Liver (tissue), 9 donors: Measurements from ENCODE around the gene LRRC10B. TPM values are rescaled to one million over a fixed set of nuclear protein-coding genes. Genes with fewer than 3 reads are reported as not detected.
A peak's percentile ranks its signal among the peaks of the same experiment; 100 is the strongest.

Experiments used
- DNase-seq: peaks from one replicate; pipeline ENCODE4 v3.0.0-alpha.2; 2017; ENCODE audit warnings: low spot score
- H3K27ac ChIP-seq, 2 donors: one replicate each; pipeline ENCODE4 v1.7.0; 2013; ENCODE audit warnings: inconsistent platforms in 2 of 2, low read length in 2 of 2, control low read depth in 1 of 2, low read depth in 1 of 2, mild to moderate bottlenecking in 1 of 2
- H3K27me3 ChIP-seq, 4 donors: one replicate each; pipeline versions ENCODE4 v1.6.1 to v1.7.0; 2013; ENCODE audit warnings: low read length in 3 of 4, inconsistent platforms in 1 of 4, mild to moderate bottlenecking in 1 of 4, moderate library complexity in 1 of 4; ENCODE audit not compliant: control insufficient read depth in 4 of 4, insufficient read depth in 4 of 4
- H3K36me3 ChIP-seq, 4 donors: one replicate each; pipeline versions ENCODE4 v1.6.1 to v1.7.0; 2013; ENCODE audit warnings: low read length in 3 of 4, mild to moderate bottlenecking in 3 of 4, low read depth in 1 of 4, moderate library complexity in 1 of 4; ENCODE audit not compliant: control insufficient read depth in 4 of 4, insufficient read depth in 3 of 4
- H3K4me1 ChIP-seq, 4 donors: one replicate each; pipeline versions ENCODE4 v1.6.1 to v1.7.0; 2013; ENCODE audit warnings: low read length in 3 of 4, mild to moderate bottlenecking in 3 of 4, moderate library complexity in 1 of 4; ENCODE audit not compliant: control insufficient read depth in 4 of 4, insufficient read depth in 4 of 4
- H3K4me3 ChIP-seq, 3 donors: one replicate each; pipeline versions ENCODE4 v1.6.1 to v1.7.0; 2013; ENCODE audit warnings: low read length in 3 of 3, control low read depth in 1 of 3, low read depth in 1 of 3, mild to moderate bottlenecking in 1 of 3
- H3K9ac ChIP-seq, 2 donors: one replicate each; pipeline ENCODE4 v1.7.0; 2013; ENCODE audit warnings: low read length in 2 of 2, mild to moderate bottlenecking in 2 of 2, moderate library complexity in 2 of 2, control low read depth in 1 of 2, low read depth in 1 of 2
- H3K9me3 ChIP-seq, 4 donors: one replicate each; pipeline versions ENCODE4 v1.6.1 to v1.7.0; 2013; ENCODE audit warnings: low read length in 3 of 4; ENCODE audit not compliant: control insufficient read depth in 4 of 4
- EGR1 ChIP-seq, 2 donors: IDR thresholded peaks; 2 replicates each; pipeline ENCODE4 v1.6.1; 2016 to 2018; ENCODE audit warnings: antibody characterized with exemption in 2 of 2, low read depth in 2 of 2
- FOXA1 ChIP-seq: IDR thresholded peaks from 2 replicates; pipeline ENCODE4 v1.6.1; 2016; ENCODE audit warnings: antibody characterized with exemption
- FOXA2 ChIP-seq: IDR thresholded peaks from 2 replicates; pipeline ENCODE4 v1.6.1; 2016; ENCODE audit warnings: antibody characterized with exemption
- GABPA ChIP-seq, 2 donors: IDR thresholded peaks in 1 of 2; conservative IDR thresholded peaks in 1 of 2; 2 replicates each; pipeline ENCODE4 v1.6.1; 2016; ENCODE audit warnings: antibody characterized with exemption in 2 of 2, mild to moderate bottlenecking in 1 of 2, moderate library complexity in 1 of 2
- HNF4A ChIP-seq, 2 donors: conservative IDR thresholded peaks; 2 replicates each; pipeline ENCODE4 v1.6.1; 2016; ENCODE audit warnings: antibody characterized with exemption in 2 of 2, mild to moderate bottlenecking in 2 of 2
- HNF4G ChIP-seq: IDR thresholded peaks from 2 replicates; pipeline ENCODE4 v1.6.1; 2016; ENCODE audit warnings: antibody characterized with exemption
- JUND ChIP-seq, 2 donors: IDR thresholded peaks; 2 replicates each; pipeline ENCODE4 v1.6.1; 2016; ENCODE audit warnings: antibody characterized with exemption in 2 of 2
- NR2F2 ChIP-seq: IDR thresholded peaks from 2 replicates; pipeline ENCODE4 v1.6.1; 2016; ENCODE audit warnings: antibody characterized with exemption
- RAD21 ChIP-seq, 2 donors: IDR thresholded peaks; 2 replicates each; pipeline ENCODE4 v1.6.1; 2016; ENCODE audit warnings: antibody characterized with exemption in 2 of 2, mild to moderate bottlenecking in 2 of 2
- RXRA ChIP-seq, 2 donors: IDR thresholded peaks; 2 replicates each; pipeline ENCODE4 v1.6.1; 2017 to 2018; ENCODE audit warnings: antibody characterized with exemption in 2 of 2, mild to moderate bottlenecking in 1 of 2
- SP1 ChIP-seq: IDR thresholded peaks from 2 replicates; pipeline ENCODE4 v1.6.1; 2018; ENCODE audit warnings: antibody characterized with exemption, mild to moderate bottlenecking
- TAF1 ChIP-seq: conservative IDR thresholded peaks from 2 replicates; pipeline ENCODE4 v1.6.1; 2016; ENCODE audit warnings: antibody characterized with exemption, mild to moderate bottlenecking
- YY1 ChIP-seq: IDR thresholded peaks from 2 replicates; pipeline ENCODE4 v1.6.1; 2016; ENCODE audit warnings: antibody characterized with exemption, mild to moderate bottlenecking
- WGBS: extraction: QIAGEN DNeasy Blood & Tissue Kit; methylation state at CpG from one replicate; pipeline ENCODE4 v1.1.7; 2013; 5-methylcytosine and 5-hydroxymethylcytosine counted together
- polyA plus RNA-seq, 2 donors: library from polyadenylated mRNA; stranded (reverse) in 1 of 2; unstranded in 1 of 2; fragments of 200-250 nt in 1 of 2; fragments of >200 nt in 1 of 2; fragmentation: Nextera tagmentation in 1 of 2; extraction: Ambion mirVana in 1 of 2; gene quantifications; one replicate each; pipeline versions ENCODE4 v1.2.1 to v1.2.3, GENCODE V29; 2013 to 2015
- total RNA-seq, 2 donors: library from RNA; depleted of rRNA; stranded (reverse); fragments of >200 nt; gene quantifications; one replicate each; pipeline ENCODE4 v1.2.3, GENCODE V29; 2014
- TF ChIP-seq, protein P1 (sequence below): IDR thresholded peaks from 2 replicates; pipeline ENCODE4 v1.6.1; 2016; ENCODE audit warnings: antibody characterized with exemption
- TF ChIP-seq, protein P2 (sequence below): IDR thresholded peaks from 2 replicates; pipeline ENCODE4 v1.6.1; 2016; ENCODE audit warnings: antibody characterized with exemption
- TF ChIP-seq, protein P3 (sequence below): IDR thresholded peaks from 2 replicates; pipeline ENCODE4 v1.6.1; 2016; ENCODE audit warnings: antibody characterized with exemption, mild to moderate bottlenecking
- TF ChIP-seq, protein P4 (sequence below): IDR thresholded peaks from 2 replicates; pipeline ENCODE4 v1.6.1; 2016; ENCODE audit warnings: antibody characterized with exemption
- donor health status: healthy.
- donor health status: healthy.
- donor health status: healthy.
- donor health status: healthy.
- donor health status: healthy.

The LRRC10B gene
- total and polyA plus RNA-seq, 4 donors, result 0.03 to 0.08 TPM; not detected in 2

DNA sequence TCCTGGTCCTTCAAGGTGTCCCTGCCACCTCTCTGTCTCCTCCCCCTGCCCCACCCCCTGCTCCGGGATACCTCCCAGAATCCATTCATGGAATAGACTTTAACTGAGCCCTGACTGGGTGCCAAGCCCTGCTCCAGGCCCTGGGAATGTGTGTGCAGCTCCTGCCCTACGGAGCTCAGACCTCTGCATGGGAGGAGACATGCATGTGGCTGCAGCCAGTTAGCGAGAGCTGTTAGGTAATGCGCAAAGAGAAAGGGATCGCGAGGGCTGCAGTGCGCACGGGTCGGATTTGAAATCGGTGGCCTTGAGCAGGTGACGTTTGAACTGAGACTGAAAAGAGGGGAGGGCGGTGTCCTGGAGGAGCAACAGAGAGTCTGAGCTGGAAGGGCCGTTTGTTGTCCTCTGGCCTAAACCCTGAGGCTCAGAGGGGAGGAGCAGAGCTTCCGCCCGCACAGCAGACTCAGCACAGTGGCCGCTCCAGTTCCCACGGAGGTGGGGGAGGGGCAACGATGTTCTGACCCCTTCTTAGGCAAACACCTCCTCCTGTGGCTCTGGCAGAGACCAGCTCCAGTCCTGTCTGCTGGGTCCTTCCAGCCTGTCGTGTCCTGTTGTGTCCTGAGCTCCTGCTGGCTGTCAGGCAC, 19.8 kb upstream of the LRRC10B start:
- WGBS, result 9% methylated on average over 19 of the region's 19 CpGs

DNA sequence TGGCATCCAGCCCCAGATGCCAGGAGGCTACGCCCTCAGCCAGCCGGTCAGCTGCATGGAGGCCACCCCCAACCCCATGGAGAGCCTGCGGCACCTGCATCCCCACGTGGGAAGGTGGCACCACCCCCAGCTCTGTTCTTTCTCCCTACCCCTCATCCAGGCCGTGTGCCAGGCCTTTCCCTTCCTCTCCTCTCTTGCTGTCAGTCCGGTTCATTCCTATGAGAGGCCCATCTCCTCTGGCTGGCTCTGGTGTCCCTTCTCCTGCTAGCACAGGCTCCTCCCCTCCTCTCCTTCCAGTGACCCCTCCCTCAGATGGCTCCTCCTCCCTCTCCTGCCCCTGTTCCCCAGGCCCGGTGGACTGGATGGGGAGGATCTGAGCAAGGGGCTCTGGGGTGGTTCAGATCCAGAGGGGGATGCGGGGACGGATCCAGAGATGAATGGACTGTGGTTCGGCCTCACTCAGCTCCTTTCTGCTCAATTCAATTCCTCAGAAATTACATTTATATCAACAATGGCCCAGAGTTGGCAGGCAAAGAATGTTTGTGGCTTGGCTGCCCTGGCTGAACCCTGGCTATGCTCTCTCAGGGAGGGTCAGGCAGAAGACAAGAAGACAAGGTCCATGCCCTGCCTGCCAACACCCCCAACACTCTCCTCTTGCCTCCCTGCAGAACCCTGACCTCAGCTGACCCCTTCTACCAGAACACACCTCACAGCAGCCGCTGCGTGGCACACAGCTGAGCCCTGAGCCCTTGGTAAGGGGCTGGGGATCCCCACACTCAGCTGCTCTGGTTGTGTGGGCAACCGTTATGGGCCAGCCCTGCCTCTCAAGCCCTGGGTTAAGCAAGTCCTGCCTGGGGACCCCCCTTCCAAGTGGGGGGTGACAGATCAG, 18.5 kb upstream of the LRRC10B start:
- H3K4me1 ChIP-seq, result peaks cover 16 to 37% (median 29%) of the 10 kb centered on the region in 4 donors
- H3K9ac ChIP-seq, result no peak overlapping the region
- no peaks in the 10 kb centered on the region for H3K9me3 ChIP-seq
- no peak for DNase-seq
- H3K27ac ChIP-seq, result peak overlapping the region; percentile 60 to 71
- H3K27me3 ChIP-seq, result no peaks in the 10 kb centered on the region
- H3K36me3 ChIP-seq, result no peaks in the 10 kb centered on the region
- H3K4me3 ChIP-seq, result peak overlapping the region in 1 of 3 donors; percentile 10
- WGBS, result 29% methylated on average over 13 of the region's 13 CpGs
- TF ChIP-seq, protein P1, sequence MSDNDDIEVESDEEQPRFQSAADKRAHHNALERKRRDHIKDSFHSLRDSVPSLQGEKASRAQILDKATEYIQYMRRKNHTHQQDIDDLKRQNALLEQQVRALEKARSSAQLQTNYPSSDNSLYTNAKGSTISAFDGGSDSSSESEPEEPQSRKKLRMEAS, result no peak
- TF ChIP-seq YY1 (no peak), HNF4G (peak; percentile 65), GABPA (IDR thresholded peaks at IDR 0.05 in 1 of 2, conservative IDR thresholded peaks at IDR 0.05 in 1 of 2) (no peak)
- TF ChIP-seq, protein P2, sequence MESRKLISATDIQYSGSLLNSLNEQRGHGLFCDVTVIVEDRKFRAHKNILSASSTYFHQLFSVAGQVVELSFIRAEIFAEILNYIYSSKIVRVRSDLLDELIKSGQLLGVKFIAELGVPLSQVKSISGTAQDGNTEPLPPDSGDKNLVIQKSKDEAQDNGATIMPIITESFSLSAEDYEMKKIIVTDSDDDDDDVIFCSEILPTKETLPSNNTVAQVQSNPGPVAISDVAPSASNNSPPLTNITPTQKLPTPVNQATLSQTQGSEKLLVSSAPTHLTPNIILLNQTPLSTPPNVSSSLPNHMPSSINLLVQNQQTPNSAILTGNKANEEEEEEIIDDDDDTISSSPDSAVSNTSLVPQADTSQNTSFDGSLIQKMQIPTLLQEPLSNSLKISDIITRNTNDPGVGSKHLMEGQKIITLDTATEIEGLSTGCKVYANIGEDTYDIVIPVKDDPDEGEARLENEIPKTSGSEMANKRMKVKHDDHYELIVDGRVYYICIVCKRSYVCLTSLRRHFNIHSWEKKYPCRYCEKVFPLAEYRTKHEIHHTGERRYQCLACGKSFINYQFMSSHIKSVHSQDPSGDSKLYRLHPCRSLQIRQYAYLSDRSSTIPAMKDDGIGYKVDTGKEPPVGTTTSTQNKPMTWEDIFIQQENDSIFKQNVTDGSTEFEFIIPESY, result no peak
- TF ChIP-seq, protein P3, sequence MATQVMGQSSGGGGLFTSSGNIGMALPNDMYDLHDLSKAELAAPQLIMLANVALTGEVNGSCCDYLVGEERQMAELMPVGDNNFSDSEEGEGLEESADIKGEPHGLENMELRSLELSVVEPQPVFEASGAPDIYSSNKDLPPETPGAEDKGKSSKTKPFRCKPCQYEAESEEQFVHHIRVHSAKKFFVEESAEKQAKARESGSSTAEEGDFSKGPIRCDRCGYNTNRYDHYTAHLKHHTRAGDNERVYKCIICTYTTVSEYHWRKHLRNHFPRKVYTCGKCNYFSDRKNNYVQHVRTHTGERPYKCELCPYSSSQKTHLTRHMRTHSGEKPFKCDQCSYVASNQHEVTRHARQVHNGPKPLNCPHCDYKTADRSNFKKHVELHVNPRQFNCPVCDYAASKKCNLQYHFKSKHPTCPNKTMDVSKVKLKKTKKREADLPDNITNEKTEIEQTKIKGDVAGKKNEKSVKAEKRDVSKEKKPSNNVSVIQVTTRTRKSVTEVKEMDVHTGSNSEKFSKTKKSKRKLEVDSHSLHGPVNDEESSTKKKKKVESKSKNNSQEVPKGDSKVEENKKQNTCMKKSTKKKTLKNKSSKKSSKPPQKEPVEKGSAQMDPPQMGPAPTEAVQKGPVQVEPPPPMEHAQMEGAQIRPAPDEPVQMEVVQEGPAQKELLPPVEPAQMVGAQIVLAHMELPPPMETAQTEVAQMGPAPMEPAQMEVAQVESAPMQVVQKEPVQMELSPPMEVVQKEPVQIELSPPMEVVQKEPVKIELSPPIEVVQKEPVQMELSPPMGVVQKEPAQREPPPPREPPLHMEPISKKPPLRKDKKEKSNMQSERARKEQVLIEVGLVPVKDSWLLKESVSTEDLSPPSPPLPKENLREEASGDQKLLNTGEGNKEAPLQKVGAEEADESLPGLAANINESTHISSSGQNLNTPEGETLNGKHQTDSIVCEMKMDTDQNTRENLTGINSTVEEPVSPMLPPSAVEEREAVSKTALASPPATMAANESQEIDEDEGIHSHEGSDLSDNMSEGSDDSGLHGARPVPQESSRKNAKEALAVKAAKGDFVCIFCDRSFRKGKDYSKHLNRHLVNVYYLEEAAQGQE, result peak; percentile 57

More for the DNA sequence above, 19.8 kb upstream of the LRRC10B start:
- peak; percentile 57 for DNase-seq
- Histone ChIP-seq H3K36me3 (no peaks in the 10 kb centered on the region), H3K9me3 (no peaks in the 10 kb centered on the region), H3K27ac (peak overlapping the region; percentile 60 to 71), H3K4me3 (peak overlapping the region in 2 of 3 donors; percentile 1 to 8), H3K9ac (no peak overlapping the region), H3K27me3 (no peaks in the 10 kb centered on the region), H3K4me1 (peaks cover 16 to 37% (median 29%) of the 10 kb centered on the region in 4 donors)
- TF ChIP-seq YY1, result peak; percentile 40
- no peak for TF ChIP-seq EGR1 (IDR thresholded peaks at IDR 0.05; ENCODE audit: low read depth in 2 of 2)
- TF ChIP-seq, protein P2, result no peak
- TF ChIP-seq HNF4A (conservative IDR thresholded peaks at IDR 0.05), result peak; percentile 74 to 78
- peak in 1 of 2 donors; percentile 61 for TF ChIP-seq RAD21 (IDR thresholded peaks at IDR 0.05)
- TF ChIP-seq, protein P1, result no peak
- peak; percentile 86 for TF ChIP-seq SP1
- no peak for TF ChIP-seq GABPA (IDR thresholded peaks at IDR 0.05 in 1 of 2, conservative IDR thresholded peaks at IDR 0.05 in 1 of 2)
- TF ChIP-seq, protein P4, sequence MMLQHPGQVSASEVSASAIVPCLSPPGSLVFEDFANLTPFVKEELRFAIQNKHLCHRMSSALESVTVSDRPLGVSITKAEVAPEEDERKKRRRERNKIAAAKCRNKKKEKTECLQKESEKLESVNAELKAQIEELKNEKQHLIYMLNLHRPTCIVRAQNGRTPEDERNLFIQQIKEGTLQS, result peak; percentile 84
- TF ChIP-seq RXRA (IDR thresholded peaks at IDR 0.05), result peak; percentile 93 to 94
- no peak for TF ChIP-seq TAF1
- TF ChIP-seq JUND (IDR thresholded peaks at IDR 0.05), result no peak
- no peak for TF ChIP-seq HNF4G
- TF ChIP-seq NR2F2, result peak; percentile 66
- TF ChIP-seq, protein P3, result peak; percentile 55
- TF ChIP-seq FOXA1, result no peak
- no peak for TF ChIP-seq FOXA2
